Heart left ventricle (tissue), 13 donors: Measurements from ENCODE around the gene XIRP2.

Experiments used
- CTCF ChIP-seq, 12 donors: fragments of 200-600 bp; sonication (generic) in 4 of 12; IDR thresholded peaks; one replicate each; pipeline versions ENCODE4 v1.5.0 to v1.8.0; 2018 to 2022; ENCODE audit warnings: antibody characterized with exemption in 12 of 12, mild to moderate bottlenecking in 5 of 12
- POLR2A ChIP-seq, 2 donors: fragments of 450-650 bp; IDR thresholded peaks; one replicate each; pipeline ENCODE4 v1.6.1; 2017; ENCODE audit warnings: antibody characterized with exemption in 2 of 2, mild to moderate bottlenecking in 2 of 2, moderate library complexity in 2 of 2
- donor health status: ischemic (EF 13 %, LVEDD 7.1; RV severe dilation, severe dysfunction).
- donor health status: DM: no; HTN: yes; CAD: no.
- donor health status: DM: no; HTN: no; CAD: no.
- donor health status: ischemic (EF 25% LVEDD 6.9; RV normal size, moderate dysfunction).
- donor health status: ischemic (EF 25% LVEDD 5.7; RV mildly dilated, moderate dysfunction).
- donor health status: ischemic (EF 35%, LVEDD 5.7; RV mildly dilated, moderate dysfunction).
- donor health status: nonischemic (EF 11% LVEDD 7.7; RV severe dilation, severe dysfunction).
- donor health status: DM: yes; HTN: yes; CAD: no.
- donor health status: PGD.
- donor health status: ischemic (EF 29% LVEDD 5.4; RV normal size, mild dysfunction).
- donor health status: nonischemic (EF 23%, LVEDD 6.1; RV moderate dilation, normal function).

- TF ChIP-seq CTCF (IDR thresholded peaks at IDR 0.05) (no peak), POLR2A (IDR thresholded peaks at IDR 0.05) (no peak)
These were observed 127.5 kb downstream of the XIRP2 start for GRCh38 chr2:167015806-167016205.
